ENCODE measurements around the gene B4GALT5.

- TF ChIP-seq CTCF (IDR thresholded peaks at IDR 0.05), result no peak
- TF ChIP-seq FOXJ3 (CRISPR knock-in tag; IDR thresholded peaks at IDR 0.05; ENCODE audit: borderline replicate concordance), result no peak
- TF ChIP-seq RORB (CRISPR knock-in tag; IDR thresholded peaks at IDR 0.05), result no peak
- no peak for TF ChIP-seq USF1 (CRISPR knock-in tag; IDR thresholded peaks at IDR 0.05)
- TF ChIP-seq FOXP4 (CRISPR knock-in tag; IDR thresholded peaks at IDR 0.05), result no peak
- no peak for TF ChIP-seq ZNF121 (CRISPR knock-in tag; IDR thresholded peaks at IDR 0.05)
- no peak for TF ChIP-seq ELF4 (CRISPR knock-in tag; IDR thresholded peaks at IDR 0.05; ENCODE audit: low read depth)
Observed at GRCh38 chr20:49740807-49741206, 27.1 kb upstream of the B4GALT5 start.
